Type B pancreatic cell (in vitro differentiated cells): ENCODE results near the gene MMP23B. TPM values are rescaled to one million over a fixed set of nuclear protein-coding genes. Genes with fewer than 3 reads are reported as not detected.
A peak's percentile ranks its signal among the peaks of the same experiment; 100 is the strongest.

Source experiments
- DNase-seq: peaks from one replicate; pipeline ENCODE4 v3.0.0; 2021; ENCODE audit warnings: mixed read lengths; ENCODE audit not compliant: unreplicated experiment; ENCODE audit errors: extremely low spot score
- H3K27ac Mint-ChIP-seq: 2 replicates; pipeline ENCODE4 v1.8.0; 2021; ENCODE audit warnings: mild to moderate bottlenecking, mixed read lengths
- H3K27me3 Mint-ChIP-seq: 2 replicates; pipeline ENCODE4 v1.8.0; 2021; ENCODE audit warnings: mixed read lengths
- H3K36me3 Mint-ChIP-seq: 2 replicates; pipeline ENCODE4 v1.8.0; 2021; ENCODE audit warnings: mixed read lengths
- H3K4me1 Mint-ChIP-seq: one replicate; pipeline ENCODE4 v1.8.0; 2021; ENCODE audit warnings: mixed read lengths; ENCODE audit not compliant: unreplicated experiment
- H3K4me3 Mint-ChIP-seq: 2 replicates; pipeline ENCODE4 v1.8.0; 2021; ENCODE audit warnings: mild to moderate bottlenecking, mixed read lengths
- H3K9me3 Mint-ChIP-seq: 2 replicates; pipeline ENCODE4 v1.8.0; 2021; ENCODE audit warnings: mixed read lengths
- total RNA-seq: library from RNA; stranded (reverse); gene quantifications from 2 replicates; pipeline ENCODE4 v1.2.1, GENCODE V29; 2021; ENCODE audit warnings: low replicate concordance
- TF ChIP-seq, protein P1 (sequence below): fragments of 200-600 bp; sonication (generic); conservative IDR thresholded peaks from 2 replicates; pipeline ENCODE4 v1.5.0; 2021; ENCODE audit warnings: antibody characterized with exemption, mild to moderate bottlenecking

The MMP23B gene
- total RNA-seq, 1 donor from 2014 or later, result 6.8 TPM

DNA sequence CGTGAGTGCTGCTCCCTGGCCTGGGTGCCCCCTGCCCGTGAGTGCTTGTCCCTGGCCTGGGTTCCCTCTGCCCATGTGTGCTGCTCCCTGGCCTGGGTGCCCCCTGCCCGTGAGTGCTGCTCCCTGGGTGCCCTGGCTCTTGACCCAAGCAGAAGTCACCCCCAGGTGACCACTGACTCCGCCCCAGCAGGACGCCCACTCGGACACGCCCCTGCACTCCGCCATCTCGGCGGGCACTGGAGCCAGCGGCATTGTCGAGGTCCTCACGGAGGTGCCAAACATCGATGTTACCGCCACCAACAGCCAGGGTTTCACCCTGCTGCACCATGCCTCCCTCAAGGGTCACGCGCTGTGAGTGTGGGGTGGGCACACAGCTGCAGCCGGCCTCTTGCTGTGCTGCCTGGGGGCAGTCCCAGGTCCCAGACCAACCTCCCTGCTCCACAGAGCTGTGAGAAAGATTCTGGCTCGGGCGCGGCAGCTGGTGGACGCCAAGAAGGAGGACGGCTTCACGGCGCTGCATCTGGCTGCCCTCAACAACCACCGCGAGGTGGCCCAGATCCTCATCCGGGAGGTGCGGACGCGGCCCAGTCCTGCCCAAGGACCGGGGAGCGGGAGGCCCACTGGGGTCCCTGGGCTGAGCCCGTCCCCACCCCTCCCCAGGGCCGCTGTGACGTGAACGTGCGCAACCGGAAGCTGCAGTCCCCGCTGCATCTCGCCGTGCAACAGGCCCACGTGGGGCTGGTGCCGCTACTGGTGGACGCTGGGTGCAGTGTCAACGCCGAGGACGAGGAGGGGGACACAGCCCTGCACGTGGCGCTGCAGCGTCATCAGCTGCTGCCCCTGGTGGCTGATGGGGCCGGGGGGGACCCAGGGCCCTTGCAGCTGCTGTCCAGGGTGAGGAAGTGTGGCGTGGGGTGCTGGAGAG, 3.9 kb upstream of the MMP23B start:
- H3K27me3 Mint-ChIP-seq, result peaks cover 6% of the 10 kb centered on the region
- no peaks in the 10 kb centered on the region for H3K36me3 Mint-ChIP-seq
- H3K4me3 Mint-ChIP-seq, result no peak overlapping the region
- no peaks in the 10 kb centered on the region for H3K9me3 Mint-ChIP-seq
- no peak overlapping the region for H3K27ac Mint-ChIP-seq
- TF ChIP-seq, protein P1, sequence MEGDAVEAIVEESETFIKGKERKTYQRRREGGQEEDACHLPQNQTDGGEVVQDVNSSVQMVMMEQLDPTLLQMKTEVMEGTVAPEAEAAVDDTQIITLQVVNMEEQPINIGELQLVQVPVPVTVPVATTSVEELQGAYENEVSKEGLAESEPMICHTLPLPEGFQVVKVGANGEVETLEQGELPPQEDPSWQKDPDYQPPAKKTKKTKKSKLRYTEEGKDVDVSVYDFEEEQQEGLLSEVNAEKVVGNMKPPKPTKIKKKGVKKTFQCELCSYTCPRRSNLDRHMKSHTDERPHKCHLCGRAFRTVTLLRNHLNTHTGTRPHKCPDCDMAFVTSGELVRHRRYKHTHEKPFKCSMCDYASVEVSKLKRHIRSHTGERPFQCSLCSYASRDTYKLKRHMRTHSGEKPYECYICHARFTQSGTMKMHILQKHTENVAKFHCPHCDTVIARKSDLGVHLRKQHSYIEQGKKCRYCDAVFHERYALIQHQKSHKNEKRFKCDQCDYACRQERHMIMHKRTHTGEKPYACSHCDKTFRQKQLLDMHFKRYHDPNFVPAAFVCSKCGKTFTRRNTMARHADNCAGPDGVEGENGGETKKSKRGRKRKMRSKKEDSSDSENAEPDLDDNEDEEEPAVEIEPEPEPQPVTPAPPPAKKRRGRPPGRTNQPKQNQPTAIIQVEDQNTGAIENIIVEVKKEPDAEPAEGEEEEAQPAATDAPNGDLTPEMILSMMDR, result no peak
- H3K4me1 Mint-ChIP-seq, result no peaks in the 10 kb centered on the region
- peak; percentile 69 for DNase-seq

DNA sequence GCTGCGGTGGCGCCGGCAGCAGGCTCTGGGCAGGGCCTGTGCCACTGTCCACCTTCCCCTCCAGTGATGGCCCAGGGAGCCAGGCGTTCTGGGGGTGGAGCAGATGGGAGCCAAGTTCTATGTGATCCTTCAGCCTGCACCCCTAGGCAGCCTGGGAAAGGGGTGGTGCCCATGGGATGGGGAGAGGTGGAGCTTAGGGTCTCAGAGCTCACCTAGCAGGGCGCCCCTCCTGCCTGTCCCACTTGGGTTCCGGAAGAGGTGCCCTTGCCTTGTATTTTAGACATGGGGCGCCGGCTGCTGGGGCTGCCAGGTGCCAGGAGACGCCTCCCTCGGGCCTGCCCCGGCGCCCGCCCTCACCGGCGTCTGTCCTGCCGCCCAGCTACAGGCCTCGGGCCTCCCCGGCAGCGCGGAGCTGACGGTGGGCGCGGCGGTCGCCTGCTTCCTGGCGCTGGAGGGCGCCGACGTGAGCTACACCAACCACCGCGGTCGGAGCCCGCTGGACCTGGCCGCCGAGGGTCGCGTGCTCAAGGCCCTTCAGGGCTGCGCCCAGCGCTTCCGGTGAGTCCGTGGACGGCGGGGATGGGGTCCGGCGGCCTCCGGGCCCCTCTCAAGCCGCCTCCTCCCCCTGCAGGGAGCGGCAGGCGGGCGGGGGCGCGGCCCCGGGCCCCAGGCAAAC, 3.1 kb upstream of the MMP23B start:
- H3K9me3 Mint-ChIP-seq, result no peaks in the 10 kb centered on the region
- no peak for DNase-seq
- no peak overlapping the region for H3K4me3 Mint-ChIP-seq
- peaks cover 6% of the 10 kb centered on the region for H3K27me3 Mint-ChIP-seq
- no peaks in the 10 kb centered on the region for H3K36me3 Mint-ChIP-seq
- H3K4me1 Mint-ChIP-seq, result no peaks in the 10 kb centered on the region
- H3K27ac Mint-ChIP-seq, result no peak overlapping the region
- TF ChIP-seq, protein P1, result no peak

DNA sequence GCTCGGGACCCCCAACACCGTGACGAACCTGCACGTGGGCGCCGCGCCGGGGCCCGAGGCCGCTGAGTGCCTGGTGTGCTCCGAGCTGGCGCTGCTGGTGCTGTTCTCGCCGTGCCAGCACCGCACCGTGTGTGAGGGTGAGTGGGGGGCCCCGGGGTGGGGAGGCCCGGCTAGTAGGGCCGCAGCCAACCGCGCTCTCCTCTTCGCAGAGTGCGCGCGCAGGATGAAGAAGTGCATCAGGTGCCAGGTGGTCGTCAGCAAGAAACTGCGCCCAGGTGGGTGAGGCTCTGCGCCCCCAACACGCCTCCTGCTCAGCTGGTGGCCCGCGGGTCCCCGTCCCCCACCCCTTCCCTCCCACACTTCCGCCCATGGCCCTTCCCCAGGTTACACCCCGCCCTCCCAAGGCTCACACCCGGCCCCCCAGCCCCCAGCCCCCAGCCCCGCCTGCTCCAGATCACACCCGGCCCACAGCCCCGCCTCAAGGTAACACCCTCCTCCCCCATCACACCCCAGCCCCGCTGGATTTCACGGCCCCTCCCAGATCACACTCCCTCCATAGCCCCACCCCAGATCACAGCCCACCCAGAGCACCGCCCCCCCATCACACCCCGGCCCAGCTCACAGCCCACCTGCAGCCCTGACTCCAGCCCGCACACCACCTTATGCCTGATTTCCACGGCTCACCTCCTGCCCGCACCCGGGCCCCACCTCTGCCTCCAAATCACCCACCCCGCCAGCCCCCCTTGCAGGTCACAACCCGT, 2.4 kb upstream of the MMP23B start:
- DNase-seq, result peak; percentile 68
- H3K9me3 Mint-ChIP-seq, result no peaks in the 10 kb centered on the region
- peaks cover 6% of the 10 kb centered on the region for H3K27me3 Mint-ChIP-seq
- H3K27ac Mint-ChIP-seq, result no peak overlapping the region
- TF ChIP-seq, protein P1, result no peak
- no peaks in the 10 kb centered on the region for H3K4me1 Mint-ChIP-seq
- H3K36me3 Mint-ChIP-seq, result no peaks in the 10 kb centered on the region
- H3K4me3 Mint-ChIP-seq, result no peak overlapping the region

DNA sequence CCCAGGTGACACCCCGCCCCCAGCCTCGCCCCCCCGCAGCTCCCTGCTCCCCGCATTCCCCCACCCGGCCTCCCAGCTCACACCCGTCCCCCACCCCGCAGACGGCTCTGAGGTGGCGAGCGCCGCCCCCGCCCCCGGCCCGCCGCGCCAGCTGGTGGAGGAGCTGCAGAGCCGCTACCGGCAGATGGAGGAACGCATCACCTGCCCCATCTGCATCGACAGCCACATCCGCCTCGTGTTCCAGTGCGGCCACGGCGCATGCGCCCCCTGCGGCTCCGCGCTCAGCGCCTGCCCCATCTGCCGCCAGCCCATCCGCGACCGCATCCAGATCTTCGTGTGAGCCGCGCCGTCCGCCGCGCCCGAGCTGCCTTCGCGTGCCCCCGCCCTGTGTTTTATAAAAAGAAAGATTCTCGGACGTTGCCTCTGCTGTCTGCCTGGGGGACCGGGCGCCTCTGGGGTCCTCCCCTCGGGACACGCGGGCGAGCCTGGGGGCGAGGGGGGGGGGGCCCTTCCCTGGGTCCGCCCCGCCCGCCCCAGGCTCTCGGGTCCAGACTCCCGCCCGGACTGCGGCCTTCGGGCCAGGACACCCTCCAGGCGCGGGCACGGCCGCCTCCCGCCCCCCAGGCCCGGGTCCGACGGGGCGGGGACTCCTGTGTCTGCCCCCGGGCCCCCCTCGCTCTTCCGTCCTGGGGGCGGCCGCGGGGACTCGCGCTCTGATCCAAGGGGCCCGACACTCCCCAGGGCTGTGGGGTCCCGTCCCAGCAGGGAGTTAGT, 1.6 kb upstream of the MMP23B start:
- H3K27ac Mint-ChIP-seq, result no peak overlapping the region
- TF ChIP-seq, protein P1, result no peak
- H3K27me3 Mint-ChIP-seq, result peaks cover 6% of the 10 kb centered on the region
- H3K4me1 Mint-ChIP-seq, result no peaks in the 10 kb centered on the region
- DNase-seq, result peak; percentile 73
- H3K36me3 Mint-ChIP-seq, result no peaks in the 10 kb centered on the region
- no peaks in the 10 kb centered on the region for H3K9me3 Mint-ChIP-seq
- no peak overlapping the region for H3K4me3 Mint-ChIP-seq
